HG03196 (cell line): ENCODE results near the gene GLP1R.

ENCODE experiments used
- ATAC-seq: cut with Tn5 transposase; IDR thresholded peaks from one replicate; pipeline ENCODE4 v1.9.1; 2021; ENCODE audit not compliant: unreplicated experiment

GLP1R gene

GRCh38 chr6:39048481-39049399, at the start of gene GLP1R:
Gene GLP1R (plus strand): TSS chr6:39048781. CDS start chr6:39048841, 60 bp downstream.
- no peak for ATAC-seq

GRCh38 chr6:39003072-39003471, 45.5 kb upstream of the GLP1R start:
- ATAC-seq, result no peak

GRCh38 chr6:39003492-39003891, 45.1 kb upstream of the GLP1R start:
- ATAC-seq, result no peak

- ATAC-seq, result no peak
Observed at GRCh38 chr6:39004801-39005200, 43.8 kb upstream of the GLP1R start.

GRCh38 chr6:39005774-39006173, 42.8 kb upstream of the GLP1R start:
- no peak for ATAC-seq

GRCh38 chr6:39007575-39007974, 41.0 kb upstream of the GLP1R start:
- no peak for ATAC-seq

- no peak for ATAC-seq
Observed at GRCh38 chr6:39008737-39009136, 39.8 kb upstream of the GLP1R start.

GRCh38 chr6:39009476-39009875, 39.1 kb upstream of the GLP1R start:
- ATAC-seq, result no peak

- ATAC-seq, result no peak
Observed at GRCh38 chr6:39016839-39017546, 31.6 kb upstream of the GLP1R start.

GRCh38 chr6:39017547-39017880, 31.1 kb upstream of the GLP1R start:
- no peak for ATAC-seq

- no peak for ATAC-seq
Observed at GRCh38 chr6:39018103-39018502, 30.5 kb upstream of the GLP1R start.

- ATAC-seq, result no peak
Observed at GRCh38 chr6:39020136-39020535, 28.4 kb upstream of the GLP1R start.

- no peak for ATAC-seq
Observed at GRCh38 chr6:39021041-39021440, 27.5 kb upstream of the GLP1R start.

- no peak for ATAC-seq
Observed at GRCh38 chr6:39021779-39022178, 26.8 kb upstream of the GLP1R start.

GRCh38 chr6:39026175-39026574, 22.4 kb upstream of the GLP1R start:
- ATAC-seq, result no peak

- no peak for ATAC-seq
Observed at GRCh38 chr6:39029156-39030011, 19.2 kb upstream of the GLP1R start.

GRCh38 chr6:39035681-39036080, 12.9 kb upstream of the GLP1R start:
- ATAC-seq, result no peak

GRCh38 chr6:39037082-39037508, 11.5 kb upstream of the GLP1R start:
- no peak for ATAC-seq

GRCh38 chr6:39037707-39038106, 10.9 kb upstream of the GLP1R start:
- no peak for ATAC-seq

GRCh38 chr6:39040080-39040673, 8.4 kb upstream of the GLP1R start:
- ATAC-seq, result no peak

- ATAC-seq, result no peak
Observed at GRCh38 chr6:39041072-39041471, 7.5 kb upstream of the GLP1R start.
